ENCODE data around the gene RBM20.

- no peak for TF ChIP-seq REST (IDR thresholded peaks at IDR 0.05; ENCODE audit: insufficient read depth in 1 of 2, low read depth in 2 of 2, low read length in 1 of 2)
- no peak for TF ChIP-seq CTCF (IDR thresholded peaks at IDR 0.05)
- no peak for TF ChIP-seq POLR2AphosphoS5 (IDR thresholded peaks at IDR 0.05; ENCODE audit: low read depth, low read length)
These were observed 47.0 kb downstream of the RBM20 start for GRCh38 chr10:110691139-110691538.

Measured in Panc1 (cell line).